ENCODE data around the gene KLHL33. TPM values are rescaled to one million over a fixed set of nuclear protein-coding genes. Genes with fewer than 3 reads are reported as not detected.

KLHL33 gene
- total RNA-seq, 4 donors from 2014 or later: 0.50 to 0.92 (median 0.77) TPM

DNA sequence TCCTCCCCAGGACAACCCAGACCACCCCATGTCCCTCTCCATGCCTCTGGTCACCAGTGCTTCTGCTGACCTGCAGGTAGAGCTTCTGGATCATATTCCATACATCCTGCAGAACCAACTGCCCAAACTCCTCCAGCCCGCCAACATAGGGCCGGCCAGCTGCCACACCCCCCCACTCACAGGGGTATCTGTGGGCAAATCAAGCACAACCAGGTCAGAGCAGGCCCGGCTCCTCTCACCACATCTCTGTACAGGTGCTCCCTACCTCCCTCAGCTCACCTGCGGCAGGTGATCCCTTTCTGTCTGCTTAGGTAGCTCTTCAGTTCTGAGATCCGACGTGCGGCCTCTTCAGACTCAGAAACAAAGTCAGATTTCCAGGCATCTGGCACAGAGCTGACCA lies 51.6 kb downstream of the KLHL33 start:
- Histone ChIP-seq H3K27ac (replicated peaks in 1 of 4) (no peak overlapping the region), H3K36me3 (peaks cover 96 to 100% (median 100%) of the 10 kb centered on the region in 4 donors), H3K4me3 (no peak overlapping the region), H3K9me3 (no peaks in the 10 kb centered on the region), H3K27me3 (no peaks in the 10 kb centered on the region), H3K4me1 (no peaks in the 10 kb centered on the region)
- DNase-seq (ENCODE audit: extremely low spot score): no peak
- intact Hi-C loops (cut with DNase I): no loop called here
- WGBS: 96% methylated on average over 7 of the region's 7 CpGs
- no peak for TF ChIP-seq POLR2AphosphoS5 (IDR thresholded peaks at IDR 0.05)
- no peak for TF ChIP-seq POLR2A (IDR thresholded peaks at IDR 0.05; ENCODE audit: low read depth)
- TF ChIP-seq EP300 (IDR thresholded peaks at IDR 0.05): no peak
- TF ChIP-seq, protein P1, sequence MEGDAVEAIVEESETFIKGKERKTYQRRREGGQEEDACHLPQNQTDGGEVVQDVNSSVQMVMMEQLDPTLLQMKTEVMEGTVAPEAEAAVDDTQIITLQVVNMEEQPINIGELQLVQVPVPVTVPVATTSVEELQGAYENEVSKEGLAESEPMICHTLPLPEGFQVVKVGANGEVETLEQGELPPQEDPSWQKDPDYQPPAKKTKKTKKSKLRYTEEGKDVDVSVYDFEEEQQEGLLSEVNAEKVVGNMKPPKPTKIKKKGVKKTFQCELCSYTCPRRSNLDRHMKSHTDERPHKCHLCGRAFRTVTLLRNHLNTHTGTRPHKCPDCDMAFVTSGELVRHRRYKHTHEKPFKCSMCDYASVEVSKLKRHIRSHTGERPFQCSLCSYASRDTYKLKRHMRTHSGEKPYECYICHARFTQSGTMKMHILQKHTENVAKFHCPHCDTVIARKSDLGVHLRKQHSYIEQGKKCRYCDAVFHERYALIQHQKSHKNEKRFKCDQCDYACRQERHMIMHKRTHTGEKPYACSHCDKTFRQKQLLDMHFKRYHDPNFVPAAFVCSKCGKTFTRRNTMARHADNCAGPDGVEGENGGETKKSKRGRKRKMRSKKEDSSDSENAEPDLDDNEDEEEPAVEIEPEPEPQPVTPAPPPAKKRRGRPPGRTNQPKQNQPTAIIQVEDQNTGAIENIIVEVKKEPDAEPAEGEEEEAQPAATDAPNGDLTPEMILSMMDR (IDR thresholded peaks at IDR 0.05): no peak

DNA sequence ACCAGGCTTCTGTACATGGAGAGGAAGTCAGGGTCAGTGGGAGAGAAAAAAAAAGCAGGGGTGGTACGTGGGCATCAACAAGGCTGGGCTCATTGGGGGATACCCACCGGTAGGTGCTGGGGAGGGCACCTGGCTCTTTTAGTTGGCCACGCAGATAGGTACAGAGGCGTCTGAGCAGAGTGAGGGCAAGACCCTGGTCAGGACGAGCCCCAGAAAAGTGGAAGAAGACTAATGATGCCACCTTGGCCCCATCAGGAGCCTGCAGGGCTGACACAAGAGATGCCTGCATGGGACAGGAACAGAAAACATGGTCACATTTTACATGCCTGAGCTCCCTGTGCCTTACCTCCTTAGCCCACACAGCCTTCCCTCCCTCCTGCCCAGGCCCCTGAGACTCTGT lies 52.3 kb downstream of the KLHL33 start:
- no peak overlapping the region for H3K27ac ChIP-seq (replicated peaks in 1 of 4)
- H3K27me3 ChIP-seq: no peaks in the 10 kb centered on the region
- H3K4me3 ChIP-seq: no peak overlapping the region
- WGBS: 88% methylated on average over 5 of the region's 5 CpGs
- peaks cover 96 to 100% (median 100%) of the 10 kb centered on the region in 4 donors for H3K36me3 ChIP-seq
- no peaks in the 10 kb centered on the region for H3K9me3 ChIP-seq
- H3K4me1 ChIP-seq: no peaks in the 10 kb centered on the region
- no peak for DNase-seq (ENCODE audit: extremely low spot score)
- TF ChIP-seq, protein P1 (IDR thresholded peaks at IDR 0.05): no peak
- no peak for TF ChIP-seq POLR2AphosphoS5 (IDR thresholded peaks at IDR 0.05)
- TF ChIP-seq EP300 (IDR thresholded peaks at IDR 0.05): no peak
- TF ChIP-seq POLR2A (IDR thresholded peaks at IDR 0.05; ENCODE audit: low read depth): no peak
- intact Hi-C loops (cut with DNase I): no loop called here

- Histone ChIP-seq H3K4me3 (no peak overlapping the region), H3K4me1 (no peaks in the 10 kb centered on the region), H3K27ac (replicated peaks in 1 of 4) (no peak overlapping the region), H3K9me3 (no peaks in the 10 kb centered on the region), H3K36me3 (peaks cover 96 to 100% (median 100%) of the 10 kb centered on the region in 4 donors), H3K27me3 (no peaks in the 10 kb centered on the region)
- DNase-seq (ENCODE audit: extremely low spot score): no peak
- WGBS: 95% methylated on average over 6 of the region's 10 CpGs
- TF ChIP-seq POLR2A (IDR thresholded peaks at IDR 0.05; ENCODE audit: low read depth) (no peak), EP300 (IDR thresholded peaks at IDR 0.05) (no peak), POLR2AphosphoS5 (IDR thresholded peaks at IDR 0.05) (no peak)
- TF ChIP-seq, protein P1 (IDR thresholded peaks at IDR 0.05): no peak
- intact Hi-C loops (cut with DNase I): no loop called here
Measured at GRCh38 chr14:20383032-20383431, 52.9 kb downstream of the KLHL33 start.

DNA sequence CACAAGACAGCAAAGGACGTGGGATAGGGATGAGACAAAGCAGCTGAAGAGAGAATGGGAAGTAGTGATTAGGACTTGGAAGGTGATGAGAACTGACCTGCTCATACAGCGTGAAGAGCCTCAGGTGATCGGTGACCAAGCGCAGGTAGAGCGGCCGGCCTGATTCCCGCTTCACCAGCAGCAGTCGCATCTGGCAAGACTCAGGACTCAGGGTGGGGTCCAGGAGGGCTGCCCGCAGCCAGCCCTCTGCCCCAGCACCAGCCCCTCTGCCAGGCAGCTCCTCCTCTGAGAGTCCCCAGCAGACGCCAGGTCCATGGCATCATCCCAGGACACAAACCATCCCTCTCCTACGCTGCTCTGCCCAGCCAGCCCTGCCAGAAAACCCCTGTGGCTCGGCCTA lies 53.4 kb downstream of the KLHL33 start:
- DNase-seq (ENCODE audit: extremely low spot score): no peak
- TF ChIP-seq, protein P1 (IDR thresholded peaks at IDR 0.05): no peak
- no peak for TF ChIP-seq EP300 (IDR thresholded peaks at IDR 0.05)
- no peak for TF ChIP-seq POLR2AphosphoS5 (IDR thresholded peaks at IDR 0.05)
- no peak for TF ChIP-seq POLR2A (IDR thresholded peaks at IDR 0.05; ENCODE audit: low read depth)
- no peaks in the 10 kb centered on the region for H3K27me3 ChIP-seq
- H3K9me3 ChIP-seq: no peaks in the 10 kb centered on the region
- peaks cover 0 to under 1% (median 0%) of the 10 kb centered on the region in 4 donors for H3K4me1 ChIP-seq
- intact Hi-C loops (cut with DNase I): no loop called here
- no peak overlapping the region for H3K27ac ChIP-seq (replicated peaks in 1 of 4)
- WGBS: 94% methylated on average over 12 of the region's 12 CpGs
- peaks cover 94 to 100% (median 100%) of the 10 kb centered on the region in 4 donors for H3K36me3 ChIP-seq
- H3K4me3 ChIP-seq: no peak overlapping the region

- no peak for TF ChIP-seq POLR2A (IDR thresholded peaks at IDR 0.05; ENCODE audit: low read depth)
- TF ChIP-seq, protein P1 (IDR thresholded peaks at IDR 0.05): no peak
- no peak for TF ChIP-seq EP300 (IDR thresholded peaks at IDR 0.05)
- no peak for TF ChIP-seq POLR2AphosphoS5 (IDR thresholded peaks at IDR 0.05)
- 95% methylated on average over 2 of the region's 7 CpGs for WGBS
- Histone ChIP-seq H3K4me3 (no peak overlapping the region), H3K36me3 (peaks cover 86 to 100% (median 100%) of the 10 kb centered on the region in 4 donors), H3K9me3 (no peaks in the 10 kb centered on the region), H3K27me3 (no peaks in the 10 kb centered on the region), H3K27ac (replicated peaks in 1 of 4) (no peak overlapping the region), H3K4me1 (peaks cover 0 to 5% (median 0%) of the 10 kb centered on the region in 4 donors)
- no peak for DNase-seq (ENCODE audit: extremely low spot score)
- intact Hi-C loops (cut with DNase I): no loop called here
Measured at GRCh38 chr14:20381341-20381740, 54.6 kb downstream of the KLHL33 start.

All from esophagus muscularis mucosa (tissue), 4 donors.